Epithelial cell of prostate (primary cell): ENCODE results near the gene CCDC185.

Source experiments
- DNase-seq: peaks from one replicate; pipeline ENCODE4 v3.0.0-alpha.2; 2011; ENCODE audit warnings: low read depth, low spot score
- H3K27ac ChIP-seq: fragments of 450-650 bp; 2 replicates; pipeline ENCODE4 v1.5.1; 2017; ENCODE audit warnings: mild to moderate bottlenecking

CCDC185 gene

GRCh38 chr1:223393275-223394214 lies at the start of gene CCDC185:
TSS of gene CCDC185 (plus strand) at chr1:223393415. CDS start at chr1:223393476, 61 bp downstream.
- H3K27ac ChIP-seq, result no peak within 1 kb of the TSS
- no peak for DNase-seq

DNA sequence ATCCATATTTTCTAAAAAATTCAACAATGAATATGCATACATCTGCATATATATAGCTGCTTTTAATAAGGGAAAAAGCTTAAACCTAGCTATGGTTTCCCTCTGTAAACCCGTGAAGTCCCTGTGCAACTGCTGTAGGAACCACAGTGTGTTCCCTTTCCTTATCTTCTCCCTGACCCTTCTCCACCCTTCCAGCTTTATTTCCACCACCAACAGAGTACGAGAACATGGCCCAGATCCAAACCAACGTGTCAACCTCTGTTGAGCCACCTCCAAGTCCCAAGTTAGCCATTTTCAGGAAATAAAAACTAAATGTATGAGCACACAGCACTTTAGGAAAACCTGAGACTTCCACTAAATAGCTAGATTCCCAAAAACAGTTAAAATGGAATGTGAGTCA lies 49.5 kb upstream of the CCDC185 start:
- DNase-seq, result no peak

DNA sequence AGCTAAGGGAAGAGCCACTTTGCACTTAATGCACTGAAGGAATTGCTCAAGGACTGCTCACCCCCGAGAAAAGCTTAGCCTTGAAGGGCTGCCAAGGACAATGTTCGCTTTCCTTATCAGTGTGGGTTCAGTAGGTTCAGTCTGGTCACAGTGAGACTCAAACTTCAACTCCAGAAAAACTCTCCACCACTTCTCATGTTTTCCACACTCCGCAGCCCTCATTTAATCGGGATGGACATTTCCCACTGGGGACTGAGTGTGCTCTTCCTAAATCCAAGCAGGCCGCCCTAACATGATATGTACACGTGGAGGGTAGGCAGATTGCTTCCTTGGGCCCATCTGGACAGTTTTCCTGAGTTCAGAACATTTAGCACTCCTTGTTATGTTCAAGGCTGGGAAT lies 48.7 kb upstream of the CCDC185 start:
- no peak overlapping the region for H3K27ac ChIP-seq
- DNase-seq, result no peak

More for the DNA sequence above, 49.5 kb upstream of the CCDC185 start:
- no peak overlapping the region for H3K27ac ChIP-seq

- DNase-seq, result no peak
- H3K27ac ChIP-seq, result no peak overlapping the region
Observed at GRCh38 chr1:223345720-223346119, 47.5 kb upstream of the CCDC185 start.

- no peak for DNase-seq
- no peak overlapping the region for H3K27ac ChIP-seq
Observed at GRCh38 chr1:223346311-223346710, 46.9 kb upstream of the CCDC185 start.

- H3K27ac ChIP-seq, result no peak overlapping the region
- DNase-seq, result no peak
Observed at GRCh38 chr1:223347583-223347982, 45.6 kb upstream of the CCDC185 start.

- no peak for DNase-seq
- no peak overlapping the region for H3K27ac ChIP-seq
Observed at GRCh38 chr1:223348439-223348838, 44.8 kb upstream of the CCDC185 start.

GRCh38 chr1:223349241-223349640 lies 44.0 kb upstream of the CCDC185 start:
- no peak overlapping the region for H3K27ac ChIP-seq
- DNase-seq, result no peak

DNA sequence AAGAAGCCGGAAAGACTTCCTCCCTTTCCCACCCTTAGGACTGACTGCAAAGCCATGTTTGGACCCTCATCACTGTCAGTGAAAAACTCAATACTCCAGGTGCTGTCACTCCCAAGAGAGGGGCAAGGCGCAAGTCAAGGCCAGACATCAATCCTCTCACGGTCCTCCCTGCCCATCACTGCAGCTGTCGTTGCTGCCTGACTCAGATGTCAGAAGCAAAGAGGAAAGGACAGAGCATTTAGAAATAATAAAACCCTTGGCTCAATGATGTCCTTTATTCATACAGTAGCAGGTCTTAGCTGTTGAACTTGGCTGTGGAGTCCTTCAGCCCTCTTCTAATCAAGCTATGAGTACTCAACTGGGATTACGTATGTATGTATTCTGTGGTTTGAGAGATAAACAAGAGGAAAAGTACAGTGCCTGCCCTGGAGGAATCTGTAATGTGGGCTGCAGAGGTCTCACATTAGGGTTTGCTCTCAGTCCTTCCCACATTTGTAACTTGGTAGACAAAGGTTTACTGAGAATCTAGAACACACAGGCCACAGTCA lies 42.8 kb upstream of the CCDC185 start:
- DNase-seq, result no peak
- no peak overlapping the region for H3K27ac ChIP-seq

GRCh38 chr1:223352944-223353343 lies 40.3 kb upstream of the CCDC185 start:
- no peak for DNase-seq
- no peak overlapping the region for H3K27ac ChIP-seq

GRCh38 chr1:223353939-223354338 lies 39.3 kb upstream of the CCDC185 start:
- DNase-seq, result no peak
- no peak overlapping the region for H3K27ac ChIP-seq

- peak; percentile 80 for DNase-seq
- peak overlapping the region; percentile 51 for H3K27ac ChIP-seq
Observed at GRCh38 chr1:223355699-223356098, 37.5 kb upstream of the CCDC185 start.

DNA sequence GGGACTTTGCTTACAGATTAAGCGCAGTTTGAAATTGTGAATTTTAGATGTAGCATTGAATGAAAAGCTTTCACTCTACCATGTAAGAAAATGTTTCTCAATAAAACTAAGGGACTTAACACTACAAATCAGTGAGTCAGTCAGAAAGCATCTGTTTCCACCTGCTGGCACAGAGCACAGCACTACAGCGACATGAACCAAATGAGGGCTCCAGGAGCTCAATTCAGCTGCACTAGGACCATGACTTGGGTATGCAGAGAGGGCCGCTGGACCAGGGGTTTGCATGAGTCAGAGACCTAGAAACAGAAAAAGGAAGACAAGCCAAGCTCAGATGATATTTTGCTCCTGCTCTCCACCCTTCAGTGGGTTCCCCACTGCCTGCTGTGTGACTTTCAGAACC lies 34.4 kb upstream of the CCDC185 start:
- DNase-seq, result peak; percentile 6

DNA sequence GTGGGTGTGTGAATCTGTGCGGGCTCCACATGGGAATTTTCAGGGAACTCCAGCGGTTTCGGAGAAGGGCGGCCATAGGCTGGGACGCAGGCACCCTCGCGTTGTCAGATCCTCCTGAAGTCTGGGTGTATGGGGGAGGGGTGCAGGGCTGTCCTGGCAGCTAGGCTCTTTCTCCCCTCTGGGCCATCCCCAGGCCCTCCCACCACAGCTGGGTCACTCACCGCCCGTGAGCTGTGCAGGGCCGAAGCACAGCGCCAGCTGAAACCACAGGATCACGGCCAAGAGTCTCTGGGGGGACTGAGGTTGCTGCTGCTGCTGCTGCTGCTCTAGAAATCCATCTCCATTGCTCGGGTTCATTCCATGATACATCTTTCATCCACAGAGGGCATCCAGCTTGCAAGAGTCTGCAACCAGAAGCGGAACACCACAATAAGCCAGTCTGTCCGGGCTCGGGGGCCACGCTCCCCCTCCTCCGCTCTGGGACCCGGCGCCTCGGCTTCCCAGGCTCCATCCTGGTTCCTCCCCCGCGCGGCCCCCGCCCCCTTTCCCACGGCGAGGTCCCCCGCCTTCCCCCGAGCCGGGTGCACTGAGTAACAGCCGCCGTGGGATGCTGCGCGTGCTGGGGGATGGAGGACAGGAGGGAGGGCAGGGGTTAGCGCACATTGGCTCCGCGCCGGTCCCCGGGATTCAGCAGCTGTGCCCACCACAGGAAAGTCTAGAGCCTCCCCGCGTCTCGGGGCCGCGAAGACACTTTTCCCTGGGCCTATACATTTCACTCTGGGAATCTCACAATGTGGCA lies 30.0 kb upstream of the CCDC185 start:
- no peak overlapping the region for H3K27ac ChIP-seq
- DNase-seq, result no peak

More for the DNA sequence above, 34.4 kb upstream of the CCDC185 start:
- H3K27ac ChIP-seq, result no peak overlapping the region

GRCh38 chr1:223363856-223364684 lies 29.1 kb upstream of the CCDC185 start, which contains the start of gene SUSD4:
TSS of gene SUSD4 (minus strand) at chr1:223364176. CDS start at chr1:223363425, 751 bp downstream.
- DNase-seq, result no peak
- H3K27ac ChIP-seq, result no peak within 1 kb of the TSS

- H3K27ac ChIP-seq, result no peak overlapping the region
- no peak for DNase-seq
Observed at GRCh38 chr1:223364685-223365382, 28.4 kb upstream of the CCDC185 start.

- no peak overlapping the region for H3K27ac ChIP-seq
- no peak for DNase-seq
Observed at GRCh38 chr1:223374064-223374610, 19.1 kb upstream of the CCDC185 start.

- DNase-seq, result no peak
- no peak overlapping the region for H3K27ac ChIP-seq
Observed at GRCh38 chr1:223378754-223379153, 14.5 kb upstream of the CCDC185 start.

- H3K27ac ChIP-seq, result no peak overlapping the region
- DNase-seq, result no peak
Observed at GRCh38 chr1:223386013-223386412, 7.2 kb upstream of the CCDC185 start.
